Keratinocyte (primary cell): Measurements from ENCODE around the gene GOLGA6L2.

Experiments
- EZH2 ChIP-seq: IDR thresholded peaks from one replicate; pipeline ENCODE4 v1.6.1; 2012; ENCODE audit warnings: inconsistent platforms, mild to moderate bottlenecking, low read length, moderate library complexity
- TF ChIP-seq, protein P1 (sequence below), 3 experiments: IDR thresholded peaks in 1 of 3; conservative IDR thresholded peaks in 1 of 3; optimal IDR thresholded peaks in 1 of 3; 2 replicates in 2 of 3; 3 replicates in 1 of 3; pipeline versions ENCODE3 to v1.5.1; 2011; ENCODE audit warnings: low read length in 3 of 3, mild to moderate bottlenecking in 3 of 3, moderate library complexity in 2 of 3, control low read depth in 1 of 3, inconsistent platforms in 1 of 3; ENCODE audit not compliant: insufficient read depth in 2 of 3; ENCODE audit errors: extremely low read depth in 1 of 3

DNA sequence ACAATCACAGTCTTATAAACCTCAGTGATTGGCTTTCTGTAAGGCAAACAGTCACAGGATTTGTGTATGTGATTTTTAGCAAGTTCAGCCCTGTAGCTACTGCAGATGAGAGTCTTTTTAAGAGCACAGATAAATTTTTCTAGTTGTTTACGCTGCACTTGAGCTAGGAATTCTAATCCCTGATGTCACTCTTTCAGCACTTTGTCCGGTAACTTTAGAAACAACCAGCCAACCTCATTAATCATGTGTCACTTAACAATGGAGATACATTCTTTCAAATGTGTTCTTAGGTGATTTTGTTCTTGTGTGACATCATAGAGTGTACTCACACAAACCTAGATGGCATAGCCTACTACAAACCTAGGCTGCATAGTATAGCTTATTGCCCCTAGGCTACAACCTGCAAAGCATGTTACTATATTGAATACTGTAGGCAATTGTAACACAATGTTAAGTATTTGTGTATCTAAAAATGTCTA lies 36.8 kb upstream of the GOLGA6L2 start:
- TF ChIP-seq, protein P1, sequence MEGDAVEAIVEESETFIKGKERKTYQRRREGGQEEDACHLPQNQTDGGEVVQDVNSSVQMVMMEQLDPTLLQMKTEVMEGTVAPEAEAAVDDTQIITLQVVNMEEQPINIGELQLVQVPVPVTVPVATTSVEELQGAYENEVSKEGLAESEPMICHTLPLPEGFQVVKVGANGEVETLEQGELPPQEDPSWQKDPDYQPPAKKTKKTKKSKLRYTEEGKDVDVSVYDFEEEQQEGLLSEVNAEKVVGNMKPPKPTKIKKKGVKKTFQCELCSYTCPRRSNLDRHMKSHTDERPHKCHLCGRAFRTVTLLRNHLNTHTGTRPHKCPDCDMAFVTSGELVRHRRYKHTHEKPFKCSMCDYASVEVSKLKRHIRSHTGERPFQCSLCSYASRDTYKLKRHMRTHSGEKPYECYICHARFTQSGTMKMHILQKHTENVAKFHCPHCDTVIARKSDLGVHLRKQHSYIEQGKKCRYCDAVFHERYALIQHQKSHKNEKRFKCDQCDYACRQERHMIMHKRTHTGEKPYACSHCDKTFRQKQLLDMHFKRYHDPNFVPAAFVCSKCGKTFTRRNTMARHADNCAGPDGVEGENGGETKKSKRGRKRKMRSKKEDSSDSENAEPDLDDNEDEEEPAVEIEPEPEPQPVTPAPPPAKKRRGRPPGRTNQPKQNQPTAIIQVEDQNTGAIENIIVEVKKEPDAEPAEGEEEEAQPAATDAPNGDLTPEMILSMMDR (optimal IDR thresholded peaks at IDR 0.05 in 1 of 3, IDR thresholded peaks at IDR 0.05 in 1 of 3, conservative IDR thresholded peaks at IDR 0.05 in 1 of 3; ENCODE audit: extremely low read depth in 1 of 3, insufficient read depth in 2 of 3, low read length in 3 of 3), result no peak
- no peak for TF ChIP-seq EZH2
